GM12878 (cell line): Measurements from ENCODE around the gene PI4KA. TPM values are rescaled to one million over a fixed set of nuclear protein-coding genes. Genes with fewer than 3 reads are reported as not detected.

Experiments
- ATAC-seq: fragments of 200-7000 bp; cut with Tn5 transposase; 3 replicates; pipeline ENCODE4 v1.9.1; 2020; ENCODE audit warnings: mild to moderate bottlenecking, moderate library complexity
- BruUV-seq: library from RNA; stranded (reverse); fragments of 400-500 nt; replicated peaks from 2 replicates; lab custom pipeline; 2021; lab: Mats Ljungman, UMichigan
- CTCF ChIA-PET: fragments of 300-600 bp; sonication (Branson Sonifier 250); formaldehyde crosslinking; extraction: SDS; loops from one replicate; lab custom pipeline; 2021; ENCODE audit warnings: inconsistent platforms; lab: Yijun Ruan, JAX
- POLR2A ChIA-PET: fragments of 350-600 bp; formaldehyde crosslinking; extraction: SDS; loops from one replicate; lab custom pipeline; 2021; ENCODE audit warnings: inconsistent platforms; lab: Charles Lee
- RAD21 ChIA-PET: fragments of 300-600 bp; sonication (Branson Sonifier 250); formaldehyde crosslinking; loops from one replicate; lab custom pipeline; 2023; ENCODE audit warnings: antibody characterized with exemption; ENCODE audit not compliant: unreplicated experiment; lab: Charles Lee
- SMC1A ChIA-PET: fragments of 300-600 bp; sonication (Branson Sonifier 250); formaldehyde crosslinking; loops from one replicate; lab custom pipeline; 2023; ENCODE audit not compliant: unreplicated experiment, uncharacterized antibody; lab: Charles Lee
- DNase-seq: peaks from one replicate; pipeline ENCODE4 v3.0.0-alpha.2; 2011; ENCODE audit warnings: low read depth, low spot score
- FAIRE-seq: peaks from 3 replicates; lab custom pipeline; 2011; peaks lifted over from hg19 to GRCh38; lab: Jason Lieb, UNC
- H2AFZ ChIP-seq: 2 replicates; pipeline ENCODE4 v1.6.0; 2011; ENCODE audit warnings: low read depth, low read length, control low read depth; ENCODE audit not compliant: control insufficient read depth
- H3K27ac ChIP-seq: 2 replicates; pipeline ENCODE4 v1.5.1; 2011; ENCODE audit warnings: control low read depth; ENCODE audit not compliant: control insufficient read depth, insufficient read depth
- H3K27me3 ChIP-seq, 2 experiments: replicated peaks in 1 of 2; 2 replicates each; pipeline versions ENCODE4 v1.6.0 to v1.6.1; 2011; ENCODE audit warnings: low read length in 1 of 2; ENCODE audit not compliant: control insufficient read depth in 2 of 2, insufficient read depth in 2 of 2
- H3K36me3 ChIP-seq, 2 experiments: 2 replicates each; pipeline ENCODE4 v1.5.1; 2011; ENCODE audit warnings: low read length in 1 of 2; ENCODE audit not compliant: control insufficient read depth in 2 of 2, insufficient read depth in 2 of 2
- H3K4me1 ChIP-seq: 2 replicates; pipeline ENCODE4 v1.6.1; 2011; ENCODE audit warnings: mild to moderate bottlenecking, low read length, moderate library complexity, mixed read lengths; ENCODE audit not compliant: control insufficient read depth, insufficient read depth
- H3K4me2 ChIP-seq: 2 replicates; pipeline ENCODE4 v1.6.0; 2011; ENCODE audit warnings: control low read depth; ENCODE audit not compliant: control insufficient read depth, insufficient read depth
- H3K4me3 ChIP-seq: fragments of 200-600 bp; sonication (generic); 2 replicates; pipeline ENCODE4 v1.5.1; 2016
- H3K79me2 ChIP-seq: 2 replicates; pipeline ENCODE4 v1.6.0; 2011; ENCODE audit warnings: low read length; ENCODE audit not compliant: control insufficient read depth, insufficient read depth
- H3K9ac ChIP-seq: 2 replicates; pipeline ENCODE4 v1.8.0; 2011; ENCODE audit warnings: low read length, control low read depth, mixed read lengths; ENCODE audit not compliant: control insufficient read depth, insufficient read depth
- H3K9me3 ChIP-seq: replicated peaks from 3 replicates; pipeline ENCODE4 v1.5.1; 2011; ENCODE audit warnings: mild to moderate bottlenecking, low read length; ENCODE audit not compliant: control insufficient read depth, insufficient read depth
- H4K20me1 ChIP-seq: 2 replicates; pipeline ENCODE4 v1.6.0; 2011; ENCODE audit not compliant: control insufficient read depth, insufficient read depth
- BMI1 ChIP-seq: fragments of 450-650 bp; IDR thresholded peaks from 2 replicates; pipeline ENCODE4 v1.6.1; 2016; ENCODE audit warnings: mild to moderate bottlenecking, moderate library complexity, borderline replicate concordance
- ETV6 ChIP-seq, 2 experiments: fragments of 450-650 bp in 1 of 2; IDR thresholded peaks in 1 of 2; conservative IDR thresholded peaks in 1 of 2; 2 replicates each; pipeline ENCODE4 v1.6.1; 2014; ENCODE audit warnings: antibody characterized with exemption in 1 of 2, borderline replicate concordance in 1 of 2, low read depth in 1 of 2, mild to moderate bottlenecking in 1 of 2, moderate library complexity in 1 of 2
- JUNB ChIP-seq: IDR thresholded peaks from 2 replicates; pipeline ENCODE4 v1.6.1; 2016; ENCODE audit warnings: antibody characterized with exemption, mild to moderate bottlenecking
- NR2C1 ChIP-seq: fragments of 450-650 bp; IDR thresholded peaks from 2 replicates; pipeline ENCODE4 v1.6.1; 2017; ENCODE audit warnings: antibody characterized with exemption, mild to moderate bottlenecking, moderate library complexity
- NR2C2 ChIP-seq: IDR thresholded peaks from 2 replicates; pipeline ENCODE4 v1.6.1; 2011; ENCODE audit warnings: borderline replicate concordance, low read depth; ENCODE audit not compliant: control insufficient read depth, insufficient read length
- NR2F1 ChIP-seq: fragments of 450-650 bp; conservative IDR thresholded peaks from 2 replicates; pipeline ENCODE4 v1.6.1; 2017; ENCODE audit warnings: mild to moderate bottlenecking
- SIX5 ChIP-seq: IDR thresholded peaks from 2 replicates; pipeline ENCODE4 v1.6.1; 2011; ENCODE audit warnings: mild to moderate bottlenecking, low read depth, low read length, moderate library complexity; ENCODE audit not compliant: severe bottlenecking
- ZNF274 ChIP-seq: IDR thresholded peaks from one replicate; pipeline ENCODE4 v1.8.0; 2011; ENCODE audit not compliant: insufficient read length, insufficient read depth
- WGBS: methylation state at CpG from one replicate; pipeline ENCODE4 v1.1.6; 2016; ENCODE audit warnings: low lambda C conversion rate; ENCODE audit not compliant: insufficient replicate concordance, insufficient coverage; ENCODE audit errors: missing lambda C conversion rate; 5-methylcytosine and 5-hydroxymethylcytosine counted together
- in situ Hi-C: fragments of 300-500 bp; cut with MboI; formaldehyde crosslinking; loops from 9 replicates; pipeline ENCODE4 v1.14.3; 2018; ENCODE audit warnings: mixed read lengths
- intact Hi-C: fragments of 100-400 bp; cut with micrococcal nuclease; formaldehyde crosslinking; loops from one replicate; pipeline ENCODE4 v1.14.2; 2022; ENCODE audit not compliant: unreplicated experiment
- polyA plus RNA-seq, 11 experiments: library from polyadenylated mRNA; depleted of rRNA in 4 of 11; unstranded in 6 of 11; stranded (reverse) in 5 of 11; fragments of >200 nt; fragmentation: Nextera tagmentation in 4 of 11; fragmentation: Illumina TruSeq in 1 of 11; extraction: Ambion mirVana in 4 of 11; extraction: Trizol in 1 of 11; gene quantifications; 1 replicate in 1 of 11; 2 replicates in 10 of 11; pipeline versions ENCODE4 v1.2.1 to v1.2.3, GENCODE V29; 2011 to 2016; ENCODE audit warnings: inconsistent platforms in 2 of 11, missing spikeins in 2 of 11, low read depth in 1 of 11
- total RNA-seq, 4 experiments: library from RNA; depleted of rRNA in 3 of 4; stranded (reverse); fragments of >200 nt in 3 of 4; fragmentation: Illumina TruSeq in 1 of 4; extraction: Trizol in 1 of 4; gene quantifications; 2 replicates each; pipeline versions ENCODE4 v1.2.1 to v1.2.3, GENCODE V29; 2013 to 2021
- TF ChIP-seq, protein P1 (sequence below): fragments of 150-350 bp; IDR thresholded peaks from 2 replicates; pipeline ENCODE4 v1.6.1; 2014; ENCODE audit warnings: mild to moderate bottlenecking, low read depth, low read length
- TF ChIP-seq, protein P2 (sequence below): IDR thresholded peaks from 2 replicates; pipeline ENCODE4 v1.6.1; 2012; ENCODE audit warnings: mild to moderate bottlenecking, low read depth, low read length
- TF ChIP-seq, protein P3 (sequence below): IDR thresholded peaks from 2 replicates; pipeline ENCODE4 v1.6.1; 2012; ENCODE audit warnings: low read depth, low read length, improper control_type of control experiment

Gene PI4KA
- total and polyA plus RNA-seq, 10 of the 15 experiments (the other 5 are each of a cell fraction or from before 2014, with no cell fraction given): 4.2 to 78.4 (median 42.1) TPM

DNA sequence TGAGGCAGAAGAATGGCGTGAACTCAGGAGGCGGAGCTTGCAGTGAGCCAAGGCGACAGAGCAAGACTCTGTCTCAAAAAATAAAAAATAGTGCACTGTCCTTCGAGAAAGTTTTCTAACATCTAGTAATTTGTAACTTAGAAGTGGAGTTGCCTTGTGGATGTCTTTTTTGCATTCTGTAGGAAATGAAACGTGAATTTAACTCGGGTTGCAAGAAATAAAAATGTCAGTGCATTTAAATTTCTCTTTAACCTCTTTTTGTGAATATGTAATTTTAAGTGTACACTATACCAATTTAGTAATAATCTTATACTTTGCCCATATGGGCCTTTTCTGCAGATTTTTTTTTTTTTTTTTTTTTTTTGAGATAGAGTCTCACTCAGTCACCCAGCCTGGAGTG is 32.4 kb upstream of the PI4KA start:
- Histone ChIP-seq H4K20me1 (no peaks in the 10 kb centered on the region), H3K4me2 (no peak overlapping the region), H3K79me2 (no peaks in the 10 kb centered on the region), H3K36me3 (peaks cover 3 to 4% of the 10 kb centered on the region in 2 experiments; a peak in 2 of 4 replicates), H3K9me3 (no peaks in the 10 kb centered on the region), H3K27ac (no peak overlapping the region), H2AFZ (no peak overlapping the region), H3K27me3 (no peaks in the 10 kb centered on the region), H3K4me3 (no peak overlapping the region), H3K9ac (no peak overlapping the region), H3K4me1 (no peaks in the 10 kb centered on the region)
- ChIA-PET RAD21 (no interaction called here), POLR2A (no interaction called here), CTCF (no interaction called here), SMC1A (no interaction called here)
- intact Hi-C loops (no loop called here), in situ Hi-C loops (no loop called here)
- BruUV-seq: no TSS peak
- FAIRE-seq (no peak), DNase-seq (no peak), ATAC-seq (no peak)
- WGBS: 89% methylated on average over 6 of the region's 6 CpGs
- TF ChIP-seq, protein P1, sequence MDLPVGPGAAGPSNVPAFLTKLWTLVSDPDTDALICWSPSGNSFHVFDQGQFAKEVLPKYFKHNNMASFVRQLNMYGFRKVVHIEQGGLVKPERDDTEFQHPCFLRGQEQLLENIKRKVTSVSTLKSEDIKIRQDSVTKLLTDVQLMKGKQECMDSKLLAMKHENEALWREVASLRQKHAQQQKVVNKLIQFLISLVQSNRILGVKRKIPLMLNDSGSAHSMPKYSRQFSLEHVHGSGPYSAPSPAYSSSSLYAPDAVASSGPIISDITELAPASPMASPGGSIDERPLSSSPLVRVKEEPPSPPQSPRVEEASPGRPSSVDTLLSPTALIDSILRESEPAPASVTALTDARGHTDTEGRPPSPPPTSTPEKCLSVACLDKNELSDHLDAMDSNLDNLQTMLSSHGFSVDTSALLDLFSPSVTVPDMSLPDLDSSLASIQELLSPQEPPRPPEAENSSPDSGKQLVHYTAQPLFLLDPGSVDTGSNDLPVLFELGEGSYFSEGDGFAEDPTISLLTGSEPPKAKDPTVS: no peak
- TF ChIP-seq ZNF274 (no peak), NR2C2 (no peak), JUNB (no peak), NR2F1 (no peak), ETV6 (conservative IDR thresholded peaks at IDR 0.05 in 1 of 2, IDR thresholded peaks at IDR 0.05 in 1 of 2; ENCODE audit: borderline replicate concordance in 1 of 2, low read depth in 1 of 2) (no peak), BMI1 (no peak), NR2C1 (no peak), SIX5 (no peak)
- TF ChIP-seq, protein P2, sequence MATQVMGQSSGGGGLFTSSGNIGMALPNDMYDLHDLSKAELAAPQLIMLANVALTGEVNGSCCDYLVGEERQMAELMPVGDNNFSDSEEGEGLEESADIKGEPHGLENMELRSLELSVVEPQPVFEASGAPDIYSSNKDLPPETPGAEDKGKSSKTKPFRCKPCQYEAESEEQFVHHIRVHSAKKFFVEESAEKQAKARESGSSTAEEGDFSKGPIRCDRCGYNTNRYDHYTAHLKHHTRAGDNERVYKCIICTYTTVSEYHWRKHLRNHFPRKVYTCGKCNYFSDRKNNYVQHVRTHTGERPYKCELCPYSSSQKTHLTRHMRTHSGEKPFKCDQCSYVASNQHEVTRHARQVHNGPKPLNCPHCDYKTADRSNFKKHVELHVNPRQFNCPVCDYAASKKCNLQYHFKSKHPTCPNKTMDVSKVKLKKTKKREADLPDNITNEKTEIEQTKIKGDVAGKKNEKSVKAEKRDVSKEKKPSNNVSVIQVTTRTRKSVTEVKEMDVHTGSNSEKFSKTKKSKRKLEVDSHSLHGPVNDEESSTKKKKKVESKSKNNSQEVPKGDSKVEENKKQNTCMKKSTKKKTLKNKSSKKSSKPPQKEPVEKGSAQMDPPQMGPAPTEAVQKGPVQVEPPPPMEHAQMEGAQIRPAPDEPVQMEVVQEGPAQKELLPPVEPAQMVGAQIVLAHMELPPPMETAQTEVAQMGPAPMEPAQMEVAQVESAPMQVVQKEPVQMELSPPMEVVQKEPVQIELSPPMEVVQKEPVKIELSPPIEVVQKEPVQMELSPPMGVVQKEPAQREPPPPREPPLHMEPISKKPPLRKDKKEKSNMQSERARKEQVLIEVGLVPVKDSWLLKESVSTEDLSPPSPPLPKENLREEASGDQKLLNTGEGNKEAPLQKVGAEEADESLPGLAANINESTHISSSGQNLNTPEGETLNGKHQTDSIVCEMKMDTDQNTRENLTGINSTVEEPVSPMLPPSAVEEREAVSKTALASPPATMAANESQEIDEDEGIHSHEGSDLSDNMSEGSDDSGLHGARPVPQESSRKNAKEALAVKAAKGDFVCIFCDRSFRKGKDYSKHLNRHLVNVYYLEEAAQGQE: no peak
- TF ChIP-seq, protein P3, sequence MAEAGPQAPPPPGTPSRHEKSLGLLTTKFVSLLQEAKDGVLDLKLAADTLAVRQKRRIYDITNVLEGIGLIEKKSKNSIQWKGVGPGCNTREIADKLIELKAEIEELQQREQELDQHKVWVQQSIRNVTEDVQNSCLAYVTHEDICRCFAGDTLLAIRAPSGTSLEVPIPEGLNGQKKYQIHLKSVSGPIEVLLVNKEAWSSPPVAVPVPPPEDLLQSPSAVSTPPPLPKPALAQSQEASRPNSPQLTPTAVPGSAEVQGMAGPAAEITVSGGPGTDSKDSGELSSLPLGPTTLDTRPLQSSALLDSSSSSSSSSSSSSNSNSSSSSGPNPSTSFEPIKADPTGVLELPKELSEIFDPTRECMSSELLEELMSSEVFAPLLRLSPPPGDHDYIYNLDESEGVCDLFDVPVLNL: no peak
